Heart left ventricle (tissue), 13 donors: ENCODE measurements around the gene SMPX.

ENCODE experiments used
- CTCF ChIP-seq, 12 donors: fragments of 200-600 bp; sonication (generic) in 4 of 12; IDR thresholded peaks; one replicate each; pipeline versions ENCODE4 v1.5.0 to v1.8.0; 2018 to 2022; ENCODE audit warnings: antibody characterized with exemption in 12 of 12, mild to moderate bottlenecking in 5 of 12
- POLR2A ChIP-seq, 2 donors: fragments of 450-650 bp; IDR thresholded peaks; one replicate each; pipeline ENCODE4 v1.6.1; 2017; ENCODE audit warnings: antibody characterized with exemption in 2 of 2, mild to moderate bottlenecking in 2 of 2, moderate library complexity in 2 of 2
- donor health status: ischemic (EF 13 %, LVEDD 7.1; RV severe dilation, severe dysfunction).
- donor health status: DM: no; HTN: yes; CAD: no.
- donor health status: DM: no; HTN: no; CAD: no.
- donor health status: ischemic (EF 25% LVEDD 6.9; RV normal size, moderate dysfunction).
- donor health status: ischemic (EF 25% LVEDD 5.7; RV mildly dilated, moderate dysfunction).
- donor health status: ischemic (EF 35%, LVEDD 5.7; RV mildly dilated, moderate dysfunction).
- donor health status: nonischemic (EF 11% LVEDD 7.7; RV severe dilation, severe dysfunction).
- donor health status: DM: yes; HTN: yes; CAD: no.
- donor health status: PGD.
- donor health status: ischemic (EF 29% LVEDD 5.4; RV normal size, mild dysfunction).
- donor health status: nonischemic (EF 23%, LVEDD 6.1; RV moderate dilation, normal function).

- TF ChIP-seq CTCF (IDR thresholded peaks at IDR 0.05): no peak
- no peak for TF ChIP-seq POLR2A (IDR thresholded peaks at IDR 0.05)
These were observed 57.6 kb downstream of the SMPX start for GRCh38 chrX:21700275-21700674.
